Gastroesophageal sphincter (tissue), 4 donors: ENCODE results near the gene SRM. TPM values are rescaled to one million over a fixed set of nuclear protein-coding genes. Genes with fewer than 3 reads are reported as not detected.

Source experiments
- ATAC-seq: fragments of 150-250 bp; one replicate; pipeline ENCODE4 v1.9.1; 2016; ENCODE audit warnings: mild to moderate bottlenecking, moderate library complexity
- H3K27ac ChIP-seq, 4 donors: fragments of 200-600 bp; sonication (generic) in 3 of 4; 1 replicate in 3 of 4; 2 replicates in 1 of 4; pipeline ENCODE4 v1.5.1; 2016 to 2019
- H3K27me3 ChIP-seq: fragments of 200-600 bp; sonication (generic); one replicate; pipeline ENCODE4 v1.5.1; 2019
- H3K36me3 ChIP-seq, 2 donors: fragments of 200-600 bp; sonication (generic); one replicate each; pipeline ENCODE4 v1.5.1; 2019; ENCODE audit warnings: control low read depth in 1 of 2
- H3K4me1 ChIP-seq, 3 donors: fragments of 200-600 bp; sonication (generic); 1 replicate in 2 of 3; 2 replicates in 1 of 3; pipeline ENCODE4 v1.5.1; 2016 to 2019; ENCODE audit warnings: control low read depth in 2 of 3
- H3K4me3 ChIP-seq, 2 donors: fragments of 200-600 bp; sonication (generic); one replicate each; pipeline ENCODE4 v1.5.1; 2019; ENCODE audit warnings: mild to moderate bottlenecking in 1 of 2, moderate library complexity in 1 of 2
- H3K9me3 ChIP-seq, 3 donors: fragments of 200-600 bp; sonication (generic); one replicate each; pipeline ENCODE4 v1.5.1; 2017 to 2019; ENCODE audit warnings: control low read depth in 2 of 3
- CTCF ChIP-seq, 4 experiments: fragments of 200-600 bp in 2 of 4; fragments of 450-650 bp in 2 of 4; sonication (generic) in 1 of 4; IDR thresholded peaks; one replicate each; pipeline ENCODE4 v1.5.1; 2017 to 2019; ENCODE audit warnings: antibody characterized with exemption in 4 of 4, mild to moderate bottlenecking in 2 of 4, moderate library complexity in 2 of 4
- EP300 ChIP-seq: sonication (generic); formaldehyde crosslinking; IDR thresholded peaks from one replicate; pipeline ENCODE4 v1.6.1; 2017; ENCODE audit warnings: antibody characterized with exemption, mild to moderate bottlenecking
- POLR2A ChIP-seq, 2 donors: fragments of 450-650 bp; IDR thresholded peaks; one replicate each; pipeline ENCODE4 v1.6.1; 2017; ENCODE audit warnings: antibody characterized with exemption in 2 of 2, mild to moderate bottlenecking in 2 of 2, moderate library complexity in 1 of 2
- POLR2AphosphoS5 ChIP-seq: sonication (generic); formaldehyde crosslinking; IDR thresholded peaks from one replicate; pipeline ENCODE4 v1.6.1; 2017; ENCODE audit warnings: antibody characterized with exemption
- WGBS, 2 donors: methylation state at CpG; one replicate each; pipeline ENCODE4 v1.1.5; 2018; ENCODE audit warnings: low coverage in 1 of 2; 5-methylcytosine and 5-hydroxymethylcytosine counted together
- total RNA-seq, 4 donors: library from RNA; depleted of rRNA; stranded (reverse); fragments of >200 nt; gene quantifications; one replicate each; pipeline ENCODE4 v1.1.0, GENCODE V29; 2016

The SRM gene
- 10 to 100 TPM; 29.3 to 54.0 (median 34.1) TPM for total RNA-seq

- H3K36me3 ChIP-seq: peaks cover 0 to 51% of the 10 kb centered on the region in 2 donors
- peak; percentile 99 for ATAC-seq
- peaks cover 0 to 36% (median 15%) of the 10 kb centered on the region in 3 donors for H3K4me1 ChIP-seq
- 0 to 2% methylated on average over 6 to 15 of the region's 83 CpGs for WGBS, 2 donors
- peak; percentile 63 for TF ChIP-seq POLR2AphosphoS5
- TF ChIP-seq POLR2A (IDR thresholded peaks at IDR 0.05): peak; percentile 68 to 78
- peak in 3 of 4 experiments; percentile 50 to 85 (median 81) for TF ChIP-seq CTCF (IDR thresholded peaks at IDR 0.05)
- no peak for TF ChIP-seq EP300
- peak within 1 kb of the TSS; percentile 93 to 96 for H3K4me3 ChIP-seq
- H3K9me3 ChIP-seq: no peaks in the 10 kb centered on the region
- H3K27ac ChIP-seq: peak within 1 kb of the TSS; percentile 58 to 84 (median 84)
- H3K27me3 ChIP-seq: no peaks in the 10 kb centered on the region
Measured at GRCh38 chr1:11059968-11060830, at the start of gene SRM. SRM (minus strand) TSS chr1:11060018; CDS start chr1:11059943, 75 bp downstream.

- H3K4me3 ChIP-seq: no peak overlapping the region
- H3K36me3 ChIP-seq: peaks cover 2 to 90% of the 10 kb centered on the region in 2 donors
- no peaks in the 10 kb centered on the region for H3K27me3 ChIP-seq
- TF ChIP-seq EP300 (no peak), POLR2AphosphoS5 (no peak), CTCF (IDR thresholded peaks at IDR 0.05) (no peak), POLR2A (IDR thresholded peaks at IDR 0.05) (no peak)
- 58 to 69% methylated on average over 6 of the region's 7 CpGs for WGBS, 2 donors
- H3K27ac ChIP-seq: no peak overlapping the region
- no peaks in the 10 kb centered on the region for H3K4me1 ChIP-seq
- no peaks in the 10 kb centered on the region for H3K9me3 ChIP-seq
- ATAC-seq: no peak
Measured at GRCh38 chr1:11109047-11109760, 49.4 kb upstream of the SRM start.

- ATAC-seq: no peak
- Histone ChIP-seq H3K27ac (no peak overlapping the region), H3K9me3 (no peaks in the 10 kb centered on the region), H3K36me3 (peaks cover under 1 to 74% of the 10 kb centered on the region in 2 donors), H3K27me3 (no peaks in the 10 kb centered on the region), H3K4me3 (no peak overlapping the region), H3K4me1 (no peaks in the 10 kb centered on the region)
- TF ChIP-seq CTCF (IDR thresholded peaks at IDR 0.05) (no peak), POLR2A (IDR thresholded peaks at IDR 0.05) (no peak), POLR2AphosphoS5 (no peak), EP300 (no peak)
- WGBS, 2 donors: 80 to 83% methylated on average over 5 of the region's 5 CpGs
Measured at GRCh38 chr1:11107599-11107998, 47.8 kb upstream of the SRM start.

GRCh38 chr1:11105586-11105985, 45.8 kb upstream of the SRM start:
- TF ChIP-seq POLR2A (IDR thresholded peaks at IDR 0.05) (no peak), POLR2AphosphoS5 (no peak), CTCF (IDR thresholded peaks at IDR 0.05) (no peak), EP300 (no peak)
- WGBS, 2 donors: 93 to 98% methylated on average over 7 of the region's 10 CpGs
- H3K4me1 ChIP-seq: no peaks in the 10 kb centered on the region

More at GRCh38 chr1:11105586-11105985, 45.8 kb upstream of the SRM start:
- Histone ChIP-seq H3K27ac (no peak overlapping the region), H3K9me3 (no peaks in the 10 kb centered on the region), H3K27me3 (no peaks in the 10 kb centered on the region), H3K36me3 (peaks cover 0 to 54% of the 10 kb centered on the region in 2 donors), H3K4me3 (no peak overlapping the region)
- ATAC-seq: no peak
